Osteoblast (primary cell): ENCODE data around the gene MAPK10. TPM values are rescaled to one million over a fixed set of nuclear protein-coding genes. Genes with fewer than 3 reads are reported as not detected.

Source experiments
- DNase-seq: peaks from one replicate; pipeline ENCODE4 v3.0.0; 2011; ENCODE audit warnings: low spot score, mixed read lengths; ENCODE audit not compliant: insufficient read length; ENCODE audit errors: missing footprints
- H2AFZ ChIP-seq: 2 replicates; pipeline ENCODE4 v1.6.0; 2011; ENCODE audit warnings: mild to moderate bottlenecking, low read length
- H3K27ac ChIP-seq: 2 replicates; pipeline ENCODE4 v1.5.1; 2011; ENCODE audit warnings: mild to moderate bottlenecking, low read depth, low read length, moderate library complexity
- H3K27me3 ChIP-seq: 2 replicates; pipeline ENCODE4 v1.6.0; 2012; ENCODE audit warnings: mild to moderate bottlenecking, control low read depth, inconsistent platforms, low read length, moderate library complexity; ENCODE audit not compliant: insufficient read depth
- H3K36me3 ChIP-seq: 2 replicates; pipeline ENCODE4 v1.5.1; 2011; ENCODE audit warnings: mild to moderate bottlenecking, low read length, control low read depth, moderate library complexity; ENCODE audit not compliant: insufficient read depth
- H3K4me1 ChIP-seq: 2 replicates; pipeline ENCODE4 v1.5.1; 2011; ENCODE audit warnings: mild to moderate bottlenecking, low read length, control low read depth, moderate library complexity; ENCODE audit not compliant: insufficient read depth
- H3K4me2 ChIP-seq: 2 replicates; pipeline ENCODE4 v1.6.0; 2011; ENCODE audit warnings: mild to moderate bottlenecking, low read length; ENCODE audit not compliant: insufficient read depth
- H3K4me3 ChIP-seq: fragments of 200-600 bp; sonication (generic); 3 replicates; pipeline ENCODE4 v1.5.1; 2012; ENCODE audit warnings: mild to moderate bottlenecking, low read length, inconsistent platforms; ENCODE audit not compliant: insufficient read depth
- H3K79me2 ChIP-seq: 2 replicates; pipeline ENCODE4 v1.6.0; 2012; ENCODE audit warnings: mild to moderate bottlenecking, low read length, control low read depth, inconsistent platforms; ENCODE audit not compliant: insufficient read depth
- H3K9me3 ChIP-seq: 2 replicates; pipeline ENCODE4 v1.5.1; 2011; ENCODE audit warnings: low read depth, low read length, control low read depth
- H4K20me1 ChIP-seq: 2 replicates; pipeline ENCODE4 v1.6.0; 2012; ENCODE audit warnings: mild to moderate bottlenecking, low read length, control low read depth; ENCODE audit not compliant: insufficient read depth
- total RNA-seq: library from RNA; depleted of rRNA; stranded (reverse); fragments of >200 nt; gene quantifications from 2 replicates; pipeline ENCODE4 v1.2.3, GENCODE V29; 2012
- TF ChIP-seq, protein P1 (sequence below): IDR thresholded peaks from 2 replicates; pipeline ENCODE4 v1.5.1; 2011; ENCODE audit warnings: mild to moderate bottlenecking, low read depth, low read length, moderate library complexity; ENCODE audit errors: extremely low read depth

MAPK10 gene
- 12.1 and 13.0 TPM in 2 replicates for total RNA-seq

DNA sequence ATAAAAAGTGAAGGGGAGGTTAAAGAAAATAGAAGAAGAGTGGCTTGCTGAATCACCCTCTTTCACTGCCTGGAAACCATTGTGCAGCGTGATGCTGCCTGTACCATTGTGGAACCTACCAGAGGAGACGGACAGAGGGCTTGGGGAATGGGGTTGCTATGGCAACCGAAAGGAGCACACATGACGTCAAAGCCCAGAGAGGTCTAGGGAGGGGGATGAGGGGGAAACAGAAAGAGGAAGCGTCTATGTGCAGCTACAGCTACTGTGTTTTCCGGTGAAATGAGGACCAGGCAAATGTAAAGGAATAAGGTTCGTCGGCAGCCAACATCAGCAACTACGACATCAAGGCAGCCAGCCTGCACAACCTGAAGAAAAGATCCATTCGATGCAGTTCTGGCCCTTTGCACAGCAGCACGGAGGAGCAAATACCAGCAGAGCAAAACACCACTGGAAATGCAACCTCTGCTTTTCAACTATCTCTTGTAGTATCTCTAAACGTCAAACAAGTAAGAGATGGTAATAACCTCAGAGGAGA is at the start of gene MAPK10:
MAPK10 (minus strand) TSS at position 110 of the 535 bp plus-strand sequence.
- Histone ChIP-seq H3K36me3 (no peaks in the 10 kb centered on the region), H3K4me2 (peak within 1 kb of the TSS; percentile 89), H3K79me2 (no peaks in the 10 kb centered on the region), H3K4me3 (peak within 1 kb of the TSS; percentile 65), H4K20me1 (no peaks in the 10 kb centered on the region), H3K27me3 (no peaks in the 10 kb centered on the region), H3K27ac (no peak within 1 kb of the TSS), H3K9me3 (no peaks in the 10 kb centered on the region), H3K4me1 (peaks cover 6% of the 10 kb centered on the region), H2AFZ (peak within 1 kb of the TSS; percentile 85)
- TF ChIP-seq, protein P1, sequence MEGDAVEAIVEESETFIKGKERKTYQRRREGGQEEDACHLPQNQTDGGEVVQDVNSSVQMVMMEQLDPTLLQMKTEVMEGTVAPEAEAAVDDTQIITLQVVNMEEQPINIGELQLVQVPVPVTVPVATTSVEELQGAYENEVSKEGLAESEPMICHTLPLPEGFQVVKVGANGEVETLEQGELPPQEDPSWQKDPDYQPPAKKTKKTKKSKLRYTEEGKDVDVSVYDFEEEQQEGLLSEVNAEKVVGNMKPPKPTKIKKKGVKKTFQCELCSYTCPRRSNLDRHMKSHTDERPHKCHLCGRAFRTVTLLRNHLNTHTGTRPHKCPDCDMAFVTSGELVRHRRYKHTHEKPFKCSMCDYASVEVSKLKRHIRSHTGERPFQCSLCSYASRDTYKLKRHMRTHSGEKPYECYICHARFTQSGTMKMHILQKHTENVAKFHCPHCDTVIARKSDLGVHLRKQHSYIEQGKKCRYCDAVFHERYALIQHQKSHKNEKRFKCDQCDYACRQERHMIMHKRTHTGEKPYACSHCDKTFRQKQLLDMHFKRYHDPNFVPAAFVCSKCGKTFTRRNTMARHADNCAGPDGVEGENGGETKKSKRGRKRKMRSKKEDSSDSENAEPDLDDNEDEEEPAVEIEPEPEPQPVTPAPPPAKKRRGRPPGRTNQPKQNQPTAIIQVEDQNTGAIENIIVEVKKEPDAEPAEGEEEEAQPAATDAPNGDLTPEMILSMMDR, result no peak
- DNase-seq, result peak; percentile 31

DNA sequence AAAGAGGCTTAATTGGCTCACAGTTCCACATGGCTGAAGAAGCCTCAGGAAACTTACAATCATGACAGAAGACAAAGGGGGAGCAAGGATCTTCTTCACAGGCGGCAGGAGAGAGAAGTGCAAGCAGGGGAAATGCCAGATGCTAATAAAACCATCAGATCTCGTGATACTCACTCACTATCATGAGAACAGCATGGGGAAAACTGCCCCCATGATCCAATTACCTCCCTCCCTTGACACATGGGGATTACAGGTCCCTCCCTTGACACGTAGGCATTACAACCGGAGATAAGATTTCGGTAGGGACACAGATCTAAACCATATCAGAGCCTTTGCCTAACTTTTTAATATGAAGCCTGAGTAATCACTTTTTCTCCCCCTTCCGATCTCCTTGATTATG is 43.7 kb upstream of the MAPK10 start:
- H3K9me3 ChIP-seq, result no peaks in the 10 kb centered on the region
- H3K4me2 ChIP-seq, result no peak overlapping the region
- H3K27ac ChIP-seq, result no peak overlapping the region
- TF ChIP-seq, protein P1, result no peak
- no peaks in the 10 kb centered on the region for H3K36me3 ChIP-seq
- H4K20me1 ChIP-seq, result no peaks in the 10 kb centered on the region
- H3K4me1 ChIP-seq, result no peaks in the 10 kb centered on the region
- no peak overlapping the region for H2AFZ ChIP-seq
- no peak for DNase-seq
- no peaks in the 10 kb centered on the region for H3K27me3 ChIP-seq
- H3K79me2 ChIP-seq, result no peaks in the 10 kb centered on the region
- H3K4me3 ChIP-seq, result no peak overlapping the region

DNA sequence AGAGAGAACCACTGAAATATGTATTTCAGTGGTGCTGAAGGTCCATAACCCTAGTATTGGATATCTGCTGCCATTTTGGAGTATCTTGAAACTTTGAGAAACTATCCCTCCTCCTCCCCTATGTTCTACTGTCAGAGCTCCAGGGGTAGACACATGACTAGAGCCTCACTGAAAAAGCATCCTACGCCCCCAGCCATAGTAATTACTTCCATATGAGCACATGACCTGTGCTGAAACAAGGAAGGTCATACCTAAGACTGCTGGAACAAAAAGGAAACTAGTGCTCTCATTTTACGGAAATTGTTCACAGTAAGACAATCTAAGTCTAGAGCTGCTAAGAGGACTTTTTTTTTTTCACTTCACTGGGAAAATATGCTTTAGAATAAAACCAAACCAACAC is 42.0 kb upstream of the MAPK10 start:
- no peaks in the 10 kb centered on the region for H3K36me3 ChIP-seq
- no peak overlapping the region for H3K27ac ChIP-seq
- no peak overlapping the region for H3K4me3 ChIP-seq
- H3K79me2 ChIP-seq, result no peaks in the 10 kb centered on the region
- no peaks in the 10 kb centered on the region for H3K4me1 ChIP-seq
- no peaks in the 10 kb centered on the region for H4K20me1 ChIP-seq
- H2AFZ ChIP-seq, result no peak overlapping the region
- no peak overlapping the region for H3K4me2 ChIP-seq
- TF ChIP-seq, protein P1, result no peak
- DNase-seq, result no peak
- no peaks in the 10 kb centered on the region for H3K27me3 ChIP-seq
- H3K9me3 ChIP-seq, result no peaks in the 10 kb centered on the region

DNA sequence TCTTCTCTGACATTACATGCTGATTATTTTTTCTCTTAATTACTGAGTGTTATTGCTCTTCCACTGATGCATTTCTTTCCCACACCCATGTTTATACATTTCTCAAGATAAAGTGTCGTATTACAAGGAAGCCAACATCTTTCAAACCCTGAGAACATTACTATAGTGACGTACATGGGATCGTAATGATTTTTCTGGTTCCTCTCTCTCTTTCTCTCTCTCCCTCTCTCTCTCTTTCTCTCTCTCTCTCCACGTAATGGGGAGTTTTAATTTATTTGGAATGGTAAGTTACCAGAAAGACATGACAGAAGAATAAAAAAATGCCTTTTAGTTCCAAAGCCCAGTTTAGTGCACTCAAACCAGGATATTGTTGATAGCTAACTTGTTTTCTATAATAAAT is 40.4 kb upstream of the MAPK10 start:
- no peaks in the 10 kb centered on the region for H3K9me3 ChIP-seq
- no peaks in the 10 kb centered on the region for H3K4me1 ChIP-seq
- H4K20me1 ChIP-seq, result no peaks in the 10 kb centered on the region
- H3K36me3 ChIP-seq, result no peaks in the 10 kb centered on the region
- H2AFZ ChIP-seq, result no peak overlapping the region
- H3K27ac ChIP-seq, result no peak overlapping the region
- TF ChIP-seq, protein P1, result no peak
- no peak overlapping the region for H3K4me2 ChIP-seq
- no peaks in the 10 kb centered on the region for H3K27me3 ChIP-seq
- no peak overlapping the region for H3K4me3 ChIP-seq
- no peak for DNase-seq
- H3K79me2 ChIP-seq, result no peaks in the 10 kb centered on the region
